H54 (cell line): ENCODE results near the gene ST3GAL4.

Experiments used
- DNase-seq: peaks from one replicate; pipeline ENCODE4 v3.0.0; 2011; ENCODE audit warnings: low spot score, mixed read lengths; ENCODE audit not compliant: insufficient read length
- FAIRE-seq: peaks from 3 replicates; lab custom pipeline; 2011; peaks lifted over from hg19 to GRCh38; lab: Jason Lieb, UNC
- POLR2A ChIP-seq: IDR thresholded peaks from 2 replicates; pipeline ENCODE4 v1.6.1; 2011; ENCODE audit warnings: low read depth, mild to moderate bottlenecking, low read length

ST3GAL4 gene

GRCh38 chr11:126431401-126432064 lies 76.0 kb downstream of the ST3GAL4 start:
- TF ChIP-seq POLR2A, result no peak
- FAIRE-seq, result peak; percentile 62
- peak; percentile 77 for DNase-seq

GRCh38 chr11:126432065-126432461 lies 76.6 kb downstream of the ST3GAL4 start:
- FAIRE-seq (no peak), DNase-seq (no peak)
- no peak for TF ChIP-seq POLR2A

- FAIRE-seq (no peak), DNase-seq (no peak)
- TF ChIP-seq POLR2A, result no peak
These were observed 77.0 kb downstream of the ST3GAL4 start for GRCh38 chr11:126432525-126432924.

GRCh38 chr11:126433244-126433846 lies 77.9 kb downstream of the ST3GAL4 start:
- no peak for DNase-seq
- no peak for FAIRE-seq

GRCh38 chr11:126433989-126434949 lies 78.8 kb downstream of the ST3GAL4 start:
- DNase-seq (no peak), FAIRE-seq (no peak)
- no peak for TF ChIP-seq POLR2A

More at GRCh38 chr11:126433244-126433846, 77.9 kb downstream of the ST3GAL4 start:
- TF ChIP-seq POLR2A, result no peak

- no peak for DNase-seq
- no peak for TF ChIP-seq POLR2A
- no peak for FAIRE-seq
These were observed 79.5 kb downstream of the ST3GAL4 start for GRCh38 chr11:126434950-126435335.

- no peak for TF ChIP-seq POLR2A
- no peak for DNase-seq
- no peak for FAIRE-seq
These were observed 80.8 kb downstream of the ST3GAL4 start for GRCh38 chr11:126436209-126436755.

GRCh38 chr11:126437731-126438130 lies 82.2 kb downstream of the ST3GAL4 start:
- FAIRE-seq (no peak), DNase-seq (no peak)
- TF ChIP-seq POLR2A, result no peak

GRCh38 chr11:126438272-126438671 lies 82.8 kb downstream of the ST3GAL4 start:
- DNase-seq (no peak), FAIRE-seq (no peak)
- TF ChIP-seq POLR2A, result no peak

GRCh38 chr11:126438691-126439090 lies 83.2 kb downstream of the ST3GAL4 start:
- no peak for DNase-seq
- no peak for FAIRE-seq
- TF ChIP-seq POLR2A, result no peak

GRCh38 chr11:126440276-126440675 lies 84.8 kb downstream of the ST3GAL4 start:
- no peak for FAIRE-seq

GRCh38 chr11:126440792-126441514 lies 85.5 kb downstream of the ST3GAL4 start:
- no peak for TF ChIP-seq POLR2A
- FAIRE-seq, result no peak
- DNase-seq, result peak; percentile 84

More at GRCh38 chr11:126440276-126440675, 84.8 kb downstream of the ST3GAL4 start:
- DNase-seq, result no peak
- TF ChIP-seq POLR2A, result no peak

- TF ChIP-seq POLR2A, result no peak
- FAIRE-seq, result no peak
- no peak for DNase-seq
These were observed 87.6 kb downstream of the ST3GAL4 start for GRCh38 chr11:126443120-126443519.

GRCh38 chr11:126444072-126444471 lies 88.6 kb downstream of the ST3GAL4 start:
- FAIRE-seq (no peak), DNase-seq (no peak)
- no peak for TF ChIP-seq POLR2A
